Measurements from ENCODE around the gene ASAP3.

ASAP3 gene

GRCh38 chr1:23479666-23479941, 4.4 kb downstream of the ASAP3 start:
- Histone ChIP-seq H3K4me1 (ENCODE audit: insufficient read depth, low read length) (peaks cover 12% of the 10 kb centered on the region), H3K4me3 (ENCODE audit: low read depth in 1 of 2, low read length in 2 of 2) (no peak overlapping the region), H3K27ac (ENCODE audit: low read length) (no peak overlapping the region), H3K36me3 (ENCODE audit: insufficient read depth, low read length) (no peaks in the 10 kb centered on the region), H3K27me3 (ENCODE audit: insufficient read depth, low read length, poor library complexity) (peaks cover 20% of the 10 kb centered on the region), H2AFZ (ENCODE audit: low read depth, low read length) (no peak overlapping the region), H3K4me2 (ENCODE audit: insufficient read depth, low read length) (no peak overlapping the region), H3K9me3 (ENCODE audit: insufficient read depth, low read length, severe bottlenecking) (no peaks in the 10 kb centered on the region), H4K20me1 (ENCODE audit: insufficient read depth, low read length) (no peaks in the 10 kb centered on the region; the same call in 1 of the 2 replicates), H3K79me2 (ENCODE audit: insufficient read depth, low read length) (no peaks in the 10 kb centered on the region), H3K9ac (ENCODE audit: low read depth, low read length) (no peak overlapping the region)
- ATAC-seq (ENCODE audit: insufficient read depth, low read depth) = no peak
- no peak for DNase-seq
- no peak for TF ChIP-seq EZH2 (IDR thresholded peaks at IDR 0.05; ENCODE audit: borderline replicate concordance, low read depth, low read length, severe bottlenecking)
- TF ChIP-seq, protein P1, sequence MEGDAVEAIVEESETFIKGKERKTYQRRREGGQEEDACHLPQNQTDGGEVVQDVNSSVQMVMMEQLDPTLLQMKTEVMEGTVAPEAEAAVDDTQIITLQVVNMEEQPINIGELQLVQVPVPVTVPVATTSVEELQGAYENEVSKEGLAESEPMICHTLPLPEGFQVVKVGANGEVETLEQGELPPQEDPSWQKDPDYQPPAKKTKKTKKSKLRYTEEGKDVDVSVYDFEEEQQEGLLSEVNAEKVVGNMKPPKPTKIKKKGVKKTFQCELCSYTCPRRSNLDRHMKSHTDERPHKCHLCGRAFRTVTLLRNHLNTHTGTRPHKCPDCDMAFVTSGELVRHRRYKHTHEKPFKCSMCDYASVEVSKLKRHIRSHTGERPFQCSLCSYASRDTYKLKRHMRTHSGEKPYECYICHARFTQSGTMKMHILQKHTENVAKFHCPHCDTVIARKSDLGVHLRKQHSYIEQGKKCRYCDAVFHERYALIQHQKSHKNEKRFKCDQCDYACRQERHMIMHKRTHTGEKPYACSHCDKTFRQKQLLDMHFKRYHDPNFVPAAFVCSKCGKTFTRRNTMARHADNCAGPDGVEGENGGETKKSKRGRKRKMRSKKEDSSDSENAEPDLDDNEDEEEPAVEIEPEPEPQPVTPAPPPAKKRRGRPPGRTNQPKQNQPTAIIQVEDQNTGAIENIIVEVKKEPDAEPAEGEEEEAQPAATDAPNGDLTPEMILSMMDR (IDR thresholded peaks at IDR 0.05; ENCODE audit: borderline replicate concordance, extremely low read depth, low read length, poor library complexity, severe bottlenecking) = no peak

DNA sequence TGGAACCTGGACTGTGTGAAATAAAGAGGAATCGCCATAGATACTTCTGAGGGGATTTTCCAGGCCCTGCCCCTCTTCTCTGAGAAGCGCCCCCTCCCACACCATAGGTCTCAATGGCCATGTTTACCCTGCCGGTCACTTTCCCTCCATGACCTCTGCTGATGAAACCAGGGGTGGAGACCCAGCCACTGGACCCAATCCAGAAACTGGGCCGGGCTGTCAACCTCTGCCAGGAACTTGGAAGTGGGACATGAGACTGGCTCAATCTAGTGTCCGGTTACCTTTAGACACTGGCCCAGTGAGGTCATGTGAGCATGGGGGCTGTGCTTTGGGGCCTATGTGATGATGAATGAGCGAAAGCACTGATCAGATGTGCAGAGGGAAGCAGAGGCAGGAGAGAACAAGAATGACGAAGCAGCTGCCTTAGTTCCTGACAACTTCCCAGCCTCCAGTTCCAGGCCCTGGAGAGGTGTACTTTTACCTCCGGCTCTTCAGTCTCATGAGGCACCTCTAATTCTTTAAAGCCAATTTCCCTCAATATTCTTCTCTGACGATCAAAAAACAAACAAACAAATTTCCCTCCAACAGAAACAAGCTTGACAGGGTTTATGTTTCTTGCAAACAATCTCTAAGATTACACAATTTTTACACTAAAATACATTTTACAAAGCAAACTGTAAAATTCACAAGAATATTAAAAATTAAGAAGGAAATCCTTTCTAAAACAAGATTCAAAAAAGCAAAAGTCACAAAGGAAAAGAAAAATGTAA, 4.9 kb downstream of the ASAP3 start:
- Histone ChIP-seq H3K27me3 (ENCODE audit: insufficient read depth, low read length, poor library complexity) (peaks cover 20% of the 10 kb centered on the region), H3K9ac (ENCODE audit: low read depth, low read length) (no peak overlapping the region), H2AFZ (ENCODE audit: low read depth, low read length) (no peak overlapping the region), H3K4me2 (ENCODE audit: insufficient read depth, low read length) (no peak overlapping the region), H3K4me1 (ENCODE audit: insufficient read depth, low read length) (peaks cover 11% of the 10 kb centered on the region), H4K20me1 (ENCODE audit: insufficient read depth, low read length) (no peaks in the 10 kb centered on the region; the same call in 1 of the 2 replicates), H3K4me3 (ENCODE audit: low read depth in 1 of 2, low read length in 2 of 2) (no peak overlapping the region), H3K9me3 (ENCODE audit: insufficient read depth, low read length, severe bottlenecking) (no peaks in the 10 kb centered on the region), H3K79me2 (ENCODE audit: insufficient read depth, low read length) (no peaks in the 10 kb centered on the region), H3K36me3 (ENCODE audit: insufficient read depth, low read length) (no peaks in the 10 kb centered on the region), H3K27ac (ENCODE audit: low read length) (no peak overlapping the region)
- ATAC-seq (ENCODE audit: insufficient read depth, low read depth) = no peak
- DNase-seq = no peak
- TF ChIP-seq, protein P1 (IDR thresholded peaks at IDR 0.05; ENCODE audit: borderline replicate concordance, extremely low read depth, low read length, poor library complexity, severe bottlenecking) = no peak
- no peak for TF ChIP-seq EZH2 (IDR thresholded peaks at IDR 0.05; ENCODE audit: borderline replicate concordance, low read depth, low read length, severe bottlenecking)

DNA sequence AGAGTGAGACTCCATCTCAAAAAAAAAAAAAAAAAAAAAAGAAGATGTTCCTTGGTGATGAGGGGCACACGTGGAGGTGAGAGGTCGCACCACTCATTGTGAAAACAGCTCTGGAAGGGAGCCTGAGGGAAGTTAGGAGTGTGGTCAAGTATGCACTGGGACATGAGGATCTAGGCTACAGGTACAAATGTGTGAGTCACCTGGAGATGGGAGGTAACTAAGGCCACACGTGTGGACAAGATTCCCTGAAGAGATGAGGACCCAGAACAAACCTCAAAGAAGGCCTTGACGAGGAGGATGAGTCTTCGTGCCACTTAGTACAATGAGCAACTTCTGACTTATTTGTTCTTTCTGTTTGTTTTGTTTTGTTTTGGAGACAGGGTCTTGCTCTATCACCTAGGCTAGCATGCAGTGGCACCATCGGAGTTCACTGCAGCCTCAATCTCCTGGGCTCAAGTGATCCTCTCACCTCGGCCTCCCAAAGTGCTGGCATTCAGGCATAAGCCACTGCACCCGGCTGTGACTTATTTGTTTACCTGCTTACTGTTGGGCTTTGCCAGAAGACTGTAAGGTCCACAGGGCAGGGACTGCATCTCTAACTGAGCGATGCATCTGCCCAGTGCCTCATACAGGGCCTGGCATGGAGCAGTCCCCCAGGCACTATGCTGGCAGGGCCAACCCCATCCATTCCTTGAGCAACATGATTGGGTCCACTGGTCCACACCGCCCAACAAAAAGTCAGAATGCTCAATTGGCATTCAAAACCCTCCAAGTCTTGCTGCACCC, 6.4 kb downstream of the ASAP3 start:
- TF ChIP-seq, protein P1 (IDR thresholded peaks at IDR 0.05; ENCODE audit: borderline replicate concordance, extremely low read depth, low read length, poor library complexity, severe bottlenecking) = no peak
- Histone ChIP-seq H3K79me2 (ENCODE audit: insufficient read depth, low read length) (no peaks in the 10 kb centered on the region), H3K27ac (ENCODE audit: low read length) (no peak overlapping the region), H3K4me2 (ENCODE audit: insufficient read depth, low read length) (no peak overlapping the region), H4K20me1 (ENCODE audit: insufficient read depth, low read length) (no peaks in the 10 kb centered on the region; the same call in 1 of the 2 replicates), H3K9me3 (ENCODE audit: insufficient read depth, low read length, severe bottlenecking) (no peaks in the 10 kb centered on the region), H3K9ac (ENCODE audit: low read depth, low read length) (no peak overlapping the region), H3K4me3 (ENCODE audit: low read depth in 1 of 2, low read length in 2 of 2) (no peak overlapping the region), H3K36me3 (ENCODE audit: insufficient read depth, low read length) (no peaks in the 10 kb centered on the region), H2AFZ (ENCODE audit: low read depth, low read length) (no peak overlapping the region), H3K27me3 (ENCODE audit: insufficient read depth, low read length, poor library complexity) (peaks cover 20% of the 10 kb centered on the region), H3K4me1 (ENCODE audit: insufficient read depth, low read length) (no peaks in the 10 kb centered on the region)
- DNase-seq (no peak), ATAC-seq (ENCODE audit: insufficient read depth, low read depth) (no peak)
